Measurements from ENCODE around the gene APOBEC2. TPM values are rescaled to one million over a fixed set of nuclear protein-coding genes. Genes with fewer than 3 reads are reported as not detected.

The APOBEC2 gene
- total and polyA plus RNA-seq, 2 donors, result 7.0 to 12.0 TPM

- no peaks in the 10 kb centered on the region for H3K9me3 ChIP-seq (ENCODE audit: control insufficient read depth in 2 of 2, insufficient read depth in 1 of 2, low read length in 1 of 2)
- peak in 7 of 9 donors; percentile 33 to 63 (median 43) for DNase-seq (ENCODE audit: low read depth in 6 of 9, low spot score in 9 of 9)
- peaks cover 1 to 3% of the 10 kb centered on the region in 2 donors for H3K36me3 ChIP-seq (ENCODE audit: control insufficient read depth in 2 of 2, insufficient read depth in 2 of 2, low read length in 1 of 2)
- peaks cover 21 to 36% of the 10 kb centered on the region in 2 donors for H3K4me1 ChIP-seq (ENCODE audit: control insufficient read depth in 2 of 2, insufficient read depth in 2 of 2, low read length in 2 of 2)
- peak overlapping the region; percentile 93 to 97 for H3K27ac ChIP-seq (ENCODE audit: low read depth in 1 of 2, low read length in 1 of 2)
- WGBS, result 27% methylated on average over 13 of the region's 13 CpGs
- H3K27me3 ChIP-seq (ENCODE audit: control insufficient read depth in 2 of 2, insufficient read depth in 1 of 2, low read length in 1 of 2), result no peaks in the 10 kb centered on the region
- peak overlapping the region; percentile 82 for H3K4me3 ChIP-seq (ENCODE audit: low read length in 2 of 2)
Measured at GRCh38 chr6:41028561-41029412, 24.2 kb upstream of the APOBEC2 start.

- no peak overlapping the region for H3K27ac ChIP-seq (ENCODE audit: low read depth in 1 of 2, low read length in 1 of 2)
- no peaks in the 10 kb centered on the region for H3K9me3 ChIP-seq (ENCODE audit: control insufficient read depth in 2 of 2, insufficient read depth in 1 of 2, low read length in 1 of 2)
- H3K4me1 ChIP-seq (ENCODE audit: control insufficient read depth in 2 of 2, insufficient read depth in 2 of 2, low read length in 2 of 2), result peaks cover 8 to 18% of the 10 kb centered on the region in 2 donors
- no peak overlapping the region for H3K4me3 ChIP-seq (ENCODE audit: low read length in 2 of 2)
- no peaks in the 10 kb centered on the region for H3K27me3 ChIP-seq (ENCODE audit: control insufficient read depth in 2 of 2, insufficient read depth in 1 of 2, low read length in 1 of 2)
- no peaks in the 10 kb centered on the region for H3K36me3 ChIP-seq (ENCODE audit: control insufficient read depth in 2 of 2, insufficient read depth in 2 of 2, low read length in 1 of 2)
- WGBS, result 98% methylated on average over 15 of the region's 15 CpGs
- no peak for DNase-seq (ENCODE audit: low read depth in 6 of 9, low spot score in 9 of 9)
Measured at GRCh38 chr6:41032830-41033229, 20.2 kb upstream of the APOBEC2 start.

- no peak for DNase-seq (ENCODE audit: low read depth in 6 of 9, low spot score in 9 of 9)
- WGBS, result 96% methylated on average over 13 of the region's 13 CpGs
- H3K36me3 ChIP-seq (ENCODE audit: control insufficient read depth in 2 of 2, insufficient read depth in 2 of 2, low read length in 1 of 2), result no peaks in the 10 kb centered on the region
- H3K4me1 ChIP-seq (ENCODE audit: control insufficient read depth in 2 of 2, insufficient read depth in 2 of 2, low read length in 2 of 2), result peaks cover 3 to 10% of the 10 kb centered on the region in 2 donors
- H3K4me3 ChIP-seq (ENCODE audit: low read length in 2 of 2), result no peak overlapping the region
- H3K27me3 ChIP-seq (ENCODE audit: control insufficient read depth in 2 of 2, insufficient read depth in 1 of 2, low read length in 1 of 2), result no peaks in the 10 kb centered on the region
- no peak overlapping the region for H3K27ac ChIP-seq (ENCODE audit: low read depth in 1 of 2, low read length in 1 of 2)
- no peaks in the 10 kb centered on the region for H3K9me3 ChIP-seq (ENCODE audit: control insufficient read depth in 2 of 2, insufficient read depth in 1 of 2, low read length in 1 of 2)
Measured at GRCh38 chr6:41033776-41034175, 19.2 kb upstream of the APOBEC2 start.

GRCh38 chr6:41036186-41036585 is 16.8 kb upstream of the APOBEC2 start:
- DNase-seq (ENCODE audit: low read depth in 6 of 9, low spot score in 9 of 9), result no peak
- Histone ChIP-seq H3K4me3 (ENCODE audit: low read length in 2 of 2) (no peak overlapping the region), H3K9me3 (ENCODE audit: control insufficient read depth in 2 of 2, insufficient read depth in 1 of 2, low read length in 1 of 2) (no peaks in the 10 kb centered on the region), H3K27ac (ENCODE audit: low read depth in 1 of 2, low read length in 1 of 2) (no peak overlapping the region), H3K27me3 (ENCODE audit: control insufficient read depth in 2 of 2, insufficient read depth in 1 of 2, low read length in 1 of 2) (no peaks in the 10 kb centered on the region), H3K36me3 (ENCODE audit: control insufficient read depth in 2 of 2, insufficient read depth in 2 of 2, low read length in 1 of 2) (no peaks in the 10 kb centered on the region), H3K4me1 (ENCODE audit: control insufficient read depth in 2 of 2, insufficient read depth in 2 of 2, low read length in 2 of 2) (no peaks in the 10 kb centered on the region)
- WGBS, result 92% methylated on average over 3 of the region's 3 CpGs

- DNase-seq (ENCODE audit: low read depth in 6 of 9, low spot score in 9 of 9), result no peak
- H3K36me3 ChIP-seq (ENCODE audit: control insufficient read depth in 2 of 2, insufficient read depth in 2 of 2, low read length in 1 of 2), result no peaks in the 10 kb centered on the region
- no peak overlapping the region for H3K4me3 ChIP-seq (ENCODE audit: low read length in 2 of 2)
- no peak overlapping the region for H3K27ac ChIP-seq (ENCODE audit: low read depth in 1 of 2, low read length in 1 of 2)
- no peaks in the 10 kb centered on the region for H3K9me3 ChIP-seq (ENCODE audit: control insufficient read depth in 2 of 2, insufficient read depth in 1 of 2, low read length in 1 of 2)
- no peaks in the 10 kb centered on the region for H3K4me1 ChIP-seq (ENCODE audit: control insufficient read depth in 2 of 2, insufficient read depth in 2 of 2, low read length in 2 of 2)
- WGBS, result 69% methylated on average over 2 of the region's 2 CpGs
- H3K27me3 ChIP-seq (ENCODE audit: control insufficient read depth in 2 of 2, insufficient read depth in 1 of 2, low read length in 1 of 2), result no peaks in the 10 kb centered on the region
Measured at GRCh38 chr6:41036601-41037000, 16.4 kb upstream of the APOBEC2 start.

GRCh38 chr6:41037107-41037900 is 15.7 kb upstream of the APOBEC2 start:
- DNase-seq (ENCODE audit: low read depth in 6 of 9, low spot score in 9 of 9), result no peak
- Histone ChIP-seq H3K27me3 (ENCODE audit: control insufficient read depth in 2 of 2, insufficient read depth in 1 of 2, low read length in 1 of 2) (no peaks in the 10 kb centered on the region), H3K9me3 (ENCODE audit: control insufficient read depth in 2 of 2, insufficient read depth in 1 of 2, low read length in 1 of 2) (no peaks in the 10 kb centered on the region), H3K4me3 (ENCODE audit: low read length in 2 of 2) (no peak overlapping the region), H3K36me3 (ENCODE audit: control insufficient read depth in 2 of 2, insufficient read depth in 2 of 2, low read length in 1 of 2) (no peaks in the 10 kb centered on the region), H3K4me1 (ENCODE audit: control insufficient read depth in 2 of 2, insufficient read depth in 2 of 2, low read length in 2 of 2) (no peaks in the 10 kb centered on the region), H3K27ac (ENCODE audit: low read depth in 1 of 2, low read length in 1 of 2) (no peak overlapping the region)
- 96% methylated on average over 13 of the region's 13 CpGs for WGBS

GRCh38 chr6:41038205-41038604 is 14.8 kb upstream of the APOBEC2 start:
- H3K36me3 ChIP-seq (ENCODE audit: control insufficient read depth in 2 of 2, insufficient read depth in 2 of 2, low read length in 1 of 2), result no peaks in the 10 kb centered on the region
- WGBS, result 98% methylated on average over 3 of the region's 3 CpGs
- no peak for DNase-seq (ENCODE audit: low read depth in 6 of 9, low spot score in 9 of 9)
- H3K27me3 ChIP-seq (ENCODE audit: control insufficient read depth in 2 of 2, insufficient read depth in 1 of 2, low read length in 1 of 2), result no peaks in the 10 kb centered on the region
- H3K4me3 ChIP-seq (ENCODE audit: low read length in 2 of 2), result no peak overlapping the region
- no peak overlapping the region for H3K27ac ChIP-seq (ENCODE audit: low read depth in 1 of 2, low read length in 1 of 2)
- no peaks in the 10 kb centered on the region for H3K4me1 ChIP-seq (ENCODE audit: control insufficient read depth in 2 of 2, insufficient read depth in 2 of 2, low read length in 2 of 2)
- H3K9me3 ChIP-seq (ENCODE audit: control insufficient read depth in 2 of 2, insufficient read depth in 1 of 2, low read length in 1 of 2), result no peaks in the 10 kb centered on the region

- peak in 7 of 9 donors; percentile 35 to 78 (median 55) for DNase-seq (ENCODE audit: low read depth in 6 of 9, low spot score in 9 of 9)
- no peak within 1 kb of the TSS for H3K27ac ChIP-seq (ENCODE audit: low read depth in 1 of 2, low read length in 1 of 2)
- H3K27me3 ChIP-seq (ENCODE audit: control insufficient read depth in 2 of 2, insufficient read depth in 1 of 2, low read length in 1 of 2), result no peaks in the 10 kb centered on the region
- H3K4me3 ChIP-seq (ENCODE audit: low read length in 2 of 2), result no peak within 1 kb of the TSS
- WGBS, result 77% methylated on average over 10 of the region's 10 CpGs
- no peaks in the 10 kb centered on the region for H3K36me3 ChIP-seq (ENCODE audit: control insufficient read depth in 2 of 2, insufficient read depth in 2 of 2, low read length in 1 of 2)
- no peaks in the 10 kb centered on the region for H3K4me1 ChIP-seq (ENCODE audit: control insufficient read depth in 2 of 2, insufficient read depth in 2 of 2, low read length in 2 of 2)
- H3K9me3 ChIP-seq (ENCODE audit: control insufficient read depth in 2 of 2, insufficient read depth in 1 of 2, low read length in 1 of 2), result no peaks in the 10 kb centered on the region
Measured at GRCh38 chr6:41039060-41039998, 13.7 kb upstream of the APOBEC2 start, which contains the start of gene UNC5CL. UNC5CL (minus strand) TSS chr6:41039221; CDS start chr6:41035074, 4,147 bp downstream.

All from thymus (tissue), 11 donors.